ENCODE measurements around the gene XRCC4. TPM values are rescaled to one million over a fixed set of nuclear protein-coding genes. Genes with fewer than 3 reads are reported as not detected.
"Not testable (repeated sequence)": the region's sequence is repeated elsewhere in the genome, so short reads cannot be mapped to it uniquely, and the experiment has no call there.

XRCC4 gene
- total RNA-seq, 2 experiments from 2014 or later, result 14.0 to 15.2 TPM

GRCh38 chr5:83145882-83146331 is 68.6 kb downstream of the XRCC4 start:
- POLR2A ChIA-PET, result no interaction called here
- H3K36me3 Mint-ChIP-seq, result peaks cover 10% of the 10 kb centered on the region
- intact Hi-C loops (cut with micrococcal nuclease), result no loop called here
- peaks cover 2% of the 10 kb centered on the region for H3K4me1 Mint-ChIP-seq (ENCODE audit: low read depth)
- no peaks in the 10 kb centered on the region for H3K27me3 Mint-ChIP-seq
- no peak for DNase-seq
- H3K9me3 Mint-ChIP-seq, result no peaks in the 10 kb centered on the region
- H3K4me3 Mint-ChIP-seq, result no peak overlapping the region
- H3K27ac Mint-ChIP-seq, result no peak overlapping the region
- CTCF ChIA-PET, result no interaction called here

DNA sequence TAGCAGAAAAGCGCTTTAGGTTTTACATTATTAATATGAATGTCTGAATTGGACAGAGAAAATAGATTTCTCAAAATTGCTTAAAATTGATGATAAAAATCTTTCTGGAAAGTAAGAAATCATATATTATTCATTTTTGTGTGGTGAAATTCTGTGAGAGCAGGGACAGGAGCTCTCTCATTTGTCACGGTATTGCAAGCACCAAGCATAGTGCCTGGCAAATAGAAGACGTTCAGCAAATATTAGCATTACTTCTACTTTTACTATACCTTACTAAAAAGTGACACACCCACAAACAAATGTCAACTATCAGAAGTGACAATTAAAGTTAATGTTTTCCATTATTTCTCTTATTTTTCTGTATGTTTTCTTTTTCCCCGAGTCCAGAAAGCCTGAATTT is 69.1 kb downstream of the XRCC4 start:
- ChIA-PET CTCF (no interaction called here), POLR2A (no interaction called here)
- Mint-ChIP-seq H3K4me3 (no peak overlapping the region), H3K27me3 (no peaks in the 10 kb centered on the region), H3K4me1 (ENCODE audit: low read depth) (peaks cover 2% of the 10 kb centered on the region), H3K36me3 (peaks cover 7% of the 10 kb centered on the region), H3K9me3 (no peaks in the 10 kb centered on the region), H3K27ac (no peak overlapping the region)
- DNase-seq, result no peak
- intact Hi-C loops (cut with micrococcal nuclease), result no loop called here

- no peak for DNase-seq
- Mint-ChIP-seq H3K4me3 (no peak overlapping the region), H3K27ac (no peak overlapping the region), H3K9me3 (no peaks in the 10 kb centered on the region), H3K4me1 (ENCODE audit: low read depth) (no peaks in the 10 kb centered on the region), H3K36me3 (peaks cover 6% of the 10 kb centered on the region), H3K27me3 (no peaks in the 10 kb centered on the region)
- ChIA-PET CTCF (no interaction called here), POLR2A (no interaction called here)
- intact Hi-C loops (cut with micrococcal nuclease), result no loop called here
Measured at GRCh38 chr5:83147593-83147992, 70.2 kb downstream of the XRCC4 start.

- CTCF ChIA-PET, result no interaction called here
- DNase-seq, result no peak
- H3K4me3 Mint-ChIP-seq, result no peak overlapping the region
- intact Hi-C loops (cut with micrococcal nuclease), result no loop called here
- H3K9me3 Mint-ChIP-seq, result no peaks in the 10 kb centered on the region
- no peak overlapping the region for H3K27ac Mint-ChIP-seq
- peaks cover 3% of the 10 kb centered on the region for H3K4me1 Mint-ChIP-seq (ENCODE audit: low read depth)
- H3K36me3 Mint-ChIP-seq, result peaks cover 8% of the 10 kb centered on the region
- POLR2A ChIA-PET, result no interaction called here
- no peaks in the 10 kb centered on the region for H3K27me3 Mint-ChIP-seq
Measured at GRCh38 chr5:83148370-83148769, 71.0 kb downstream of the XRCC4 start.

- Mint-ChIP-seq H3K27ac (no peak overlapping the region), H3K4me3 (no peak overlapping the region), H3K4me1 (ENCODE audit: low read depth) (peaks cover 3% of the 10 kb centered on the region), H3K9me3 (no peaks in the 10 kb centered on the region), H3K27me3 (no peaks in the 10 kb centered on the region), H3K36me3 (peaks cover 7% of the 10 kb centered on the region)
- intact Hi-C loops (cut with micrococcal nuclease), result no loop called here
- DNase-seq, result no peak
- POLR2A ChIA-PET, result no interaction called here
- CTCF ChIA-PET, result no interaction called here
Measured at GRCh38 chr5:83149671-83150070, 72.3 kb downstream of the XRCC4 start.

DNA sequence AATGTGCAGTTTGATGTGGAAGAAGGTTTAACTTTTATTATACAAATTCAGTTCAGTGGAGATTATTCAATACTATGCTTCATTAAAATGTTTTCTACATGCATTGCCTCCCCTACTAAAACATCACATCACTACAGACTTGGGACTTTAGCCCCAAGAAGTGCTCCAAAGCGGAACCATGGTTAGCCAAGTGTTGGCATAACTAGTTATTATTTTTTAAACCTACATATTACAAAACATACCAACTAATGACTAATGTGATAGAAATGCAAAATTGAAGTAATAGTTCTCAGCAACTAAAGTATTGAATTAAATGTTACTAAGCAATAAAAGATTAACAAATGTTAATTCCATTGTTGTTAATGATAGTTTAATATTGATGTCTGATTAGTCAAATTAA is 74.5 kb downstream of the XRCC4 start:
- ChIA-PET POLR2A (no interaction called here), CTCF (no interaction called here)
- Mint-ChIP-seq H3K27ac (no peak overlapping the region), H3K27me3 (no peaks in the 10 kb centered on the region), H3K4me1 (ENCODE audit: low read depth) (peaks cover 3% of the 10 kb centered on the region), H3K4me3 (no peak overlapping the region), H3K9me3 (no peaks in the 10 kb centered on the region), H3K36me3 (peaks cover 5% of the 10 kb centered on the region)
- DNase-seq, result no peak
- intact Hi-C loops (cut with micrococcal nuclease), result no loop called here

DNA sequence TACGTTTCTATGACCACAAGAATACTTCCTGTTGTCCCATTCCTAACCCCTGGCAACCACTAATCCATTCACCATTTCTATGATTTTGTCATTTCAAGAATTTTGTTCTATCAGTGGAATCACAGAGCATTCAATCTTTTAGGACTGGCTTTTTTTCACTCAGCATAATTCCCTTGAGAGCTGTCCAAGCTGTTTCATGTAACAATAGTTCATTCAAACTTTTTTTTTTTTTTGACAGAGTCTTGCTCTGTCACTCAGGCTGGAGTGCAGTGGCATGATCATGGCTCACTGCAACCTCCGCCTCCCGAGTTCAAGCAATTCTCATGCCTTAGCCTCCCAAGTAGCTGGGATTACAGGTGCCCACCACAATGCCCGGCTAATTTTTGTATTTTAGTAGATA is 75.6 kb downstream of the XRCC4 start:
- POLR2A ChIA-PET; H3K27me3 Mint-ChIP-seq; DNase-seq; H3K27ac Mint-ChIP-seq; H3K4me3 Mint-ChIP-seq; H3K9me3 Mint-ChIP-seq; intact Hi-C loops (cut with micrococcal nuclease); H3K36me3 Mint-ChIP-seq; H3K4me1 Mint-ChIP-seq (ENCODE audit: low read depth); CTCF ChIA-PET: not testable (repeated sequence)

- no peak overlapping the region for H3K4me3 Mint-ChIP-seq
- intact Hi-C loops (cut with micrococcal nuclease), result no loop called here
- no peak overlapping the region for H3K27ac Mint-ChIP-seq
- peaks cover 3% of the 10 kb centered on the region for H3K36me3 Mint-ChIP-seq
- ChIA-PET POLR2A (no interaction called here), CTCF (no interaction called here)
- H3K4me1 Mint-ChIP-seq (ENCODE audit: low read depth), result peaks cover 3% of the 10 kb centered on the region
- H3K27me3 Mint-ChIP-seq, result no peaks in the 10 kb centered on the region
- no peaks in the 10 kb centered on the region for H3K9me3 Mint-ChIP-seq
- DNase-seq, result no peak
Measured at GRCh38 chr5:83156001-83156400, 78.7 kb downstream of the XRCC4 start.

DNA sequence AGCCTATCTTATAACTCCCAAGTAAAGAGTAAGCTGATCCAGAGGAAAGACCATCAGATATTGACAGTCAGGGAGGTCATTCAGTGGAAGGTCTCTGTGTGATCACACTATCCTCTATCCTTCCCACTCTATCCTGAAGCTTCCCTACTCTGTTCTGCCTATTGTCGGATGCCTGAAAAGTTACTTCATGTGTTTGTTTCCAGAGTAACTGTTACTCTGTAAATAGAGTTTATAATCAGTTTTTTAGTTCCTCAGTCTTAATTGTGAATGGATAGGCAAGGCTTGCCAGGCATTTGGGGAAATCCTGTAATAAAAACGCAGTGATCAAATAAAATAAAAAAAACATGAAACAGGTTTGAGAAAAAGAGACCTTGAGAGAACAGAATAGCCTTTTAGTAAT is 79.8 kb downstream of the XRCC4 start:
- H3K36me3 Mint-ChIP-seq, result peaks cover 3% of the 10 kb centered on the region
- no peaks in the 10 kb centered on the region for H3K27me3 Mint-ChIP-seq
- CTCF ChIA-PET, result no interaction called here
- intact Hi-C loops (cut with micrococcal nuclease), result no loop called here
- no peaks in the 10 kb centered on the region for H3K9me3 Mint-ChIP-seq
- no peak for DNase-seq
- no peak overlapping the region for H3K4me3 Mint-ChIP-seq
- no peak overlapping the region for H3K27ac Mint-ChIP-seq
- POLR2A ChIA-PET, result no interaction called here
- H3K4me1 Mint-ChIP-seq (ENCODE audit: low read depth), result peaks cover 3% of the 10 kb centered on the region

- Mint-ChIP-seq H3K4me1 (ENCODE audit: low read depth) (no peaks in the 10 kb centered on the region), H3K27me3 (no peaks in the 10 kb centered on the region), H3K4me3 (no peak overlapping the region), H3K27ac (no peak overlapping the region), H3K9me3 (no peaks in the 10 kb centered on the region), H3K36me3 (peaks cover 4% of the 10 kb centered on the region)
- intact Hi-C loops (cut with micrococcal nuclease), result no loop called here
- DNase-seq, result no peak
- ChIA-PET POLR2A (no interaction called here), CTCF (no interaction called here)
Measured at GRCh38 chr5:83162601-83163000, 85.3 kb downstream of the XRCC4 start.

GRCh38 chr5:83167538-83167937 is 90.2 kb downstream of the XRCC4 start:
- Mint-ChIP-seq H3K4me1 (ENCODE audit: low read depth) (no peaks in the 10 kb centered on the region), H3K27me3 (no peaks in the 10 kb centered on the region), H3K4me3 (no peak overlapping the region), H3K36me3 (peaks cover 4% of the 10 kb centered on the region), H3K27ac (no peak overlapping the region), H3K9me3 (no peaks in the 10 kb centered on the region)
- DNase-seq, result no peak
- CTCF ChIA-PET, result no interaction called here
- intact Hi-C loops (cut with micrococcal nuclease), result no loop called here
- POLR2A ChIA-PET, result no interaction called here

DNA sequence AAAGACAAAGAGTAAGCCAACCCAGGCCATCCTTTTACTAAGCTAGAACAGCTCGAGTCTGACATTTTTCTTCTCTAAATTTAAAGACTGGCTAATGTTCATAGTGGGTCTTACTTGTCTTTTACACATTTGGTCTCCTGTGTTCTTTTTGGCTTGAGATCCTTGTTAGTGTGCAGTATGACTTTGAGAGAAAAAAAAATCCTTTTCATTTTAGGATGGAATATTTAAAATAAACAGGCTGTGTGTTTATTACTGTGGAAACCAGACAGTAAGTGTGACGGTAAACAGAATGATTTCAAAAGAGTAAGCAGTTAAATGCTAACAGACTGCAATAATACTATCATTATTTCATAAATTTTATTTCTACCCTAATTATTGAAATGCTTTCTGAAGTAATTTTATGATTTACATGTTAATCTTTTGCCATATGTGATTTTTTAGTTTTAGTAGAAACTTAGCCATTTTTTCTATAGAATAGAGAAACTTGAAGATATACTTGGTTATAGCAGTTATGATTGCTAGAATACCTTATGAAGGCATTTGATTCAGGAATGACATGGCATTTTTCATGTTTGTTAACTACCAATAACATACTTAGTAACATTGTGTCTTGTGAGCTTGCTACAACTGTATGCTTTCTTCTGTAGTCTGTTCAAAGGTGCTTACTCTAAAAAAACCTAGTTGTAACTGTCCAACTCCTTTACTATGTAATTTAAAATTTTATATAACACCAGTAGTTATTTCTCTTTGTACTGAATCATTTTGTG is 92.4 kb downstream of the XRCC4 start:
- peaks cover 4% of the 10 kb centered on the region for H3K36me3 Mint-ChIP-seq
- no peak overlapping the region for H3K4me3 Mint-ChIP-seq
- no peaks in the 10 kb centered on the region for H3K9me3 Mint-ChIP-seq
- ChIA-PET POLR2A (no interaction called here), CTCF (no interaction called here)
- no peaks in the 10 kb centered on the region for H3K4me1 Mint-ChIP-seq (ENCODE audit: low read depth)
- H3K27ac Mint-ChIP-seq, result no peak overlapping the region
- intact Hi-C loops (cut with micrococcal nuclease), result no loop called here
- no peak for DNase-seq
- no peaks in the 10 kb centered on the region for H3K27me3 Mint-ChIP-seq

GRCh38 chr5:83172011-83172410 is 94.7 kb downstream of the XRCC4 start:
- intact Hi-C loops (cut with micrococcal nuclease), result no loop called here
- DNase-seq, result no peak
- H3K27ac Mint-ChIP-seq, result no peak overlapping the region
- H3K27me3 Mint-ChIP-seq, result no peaks in the 10 kb centered on the region
- H3K4me1 Mint-ChIP-seq (ENCODE audit: low read depth), result no peaks in the 10 kb centered on the region
- POLR2A ChIA-PET, result no interaction called here
- CTCF ChIA-PET, result no interaction called here
- peaks cover 4% of the 10 kb centered on the region for H3K36me3 Mint-ChIP-seq
- H3K9me3 Mint-ChIP-seq, result no peaks in the 10 kb centered on the region
- H3K4me3 Mint-ChIP-seq, result no peak overlapping the region
